DOHH2 (cell line): ENCODE results near the gene PACS2.

Experiments
- CTCF ChIP-seq: fragments of 200-600 bp; sonication (generic); IDR thresholded peaks from one replicate; pipeline ENCODE4 v1.5.1; 2014; ENCODE audit warnings: antibody characterized with exemption, mild to moderate bottlenecking, low read depth, low read length; ENCODE audit not compliant: poor library complexity, severe bottlenecking
- EZH2phosphoT487 ChIP-seq: fragments of 200-600 bp; sonication (generic); IDR thresholded peaks from 2 replicates; pipeline ENCODE4 v1.6.1; 2017; ENCODE audit warnings: borderline replicate concordance, mild to moderate bottlenecking, antibody characterized with exemption, low read length, moderate library complexity, mixed read lengths

DNA sequence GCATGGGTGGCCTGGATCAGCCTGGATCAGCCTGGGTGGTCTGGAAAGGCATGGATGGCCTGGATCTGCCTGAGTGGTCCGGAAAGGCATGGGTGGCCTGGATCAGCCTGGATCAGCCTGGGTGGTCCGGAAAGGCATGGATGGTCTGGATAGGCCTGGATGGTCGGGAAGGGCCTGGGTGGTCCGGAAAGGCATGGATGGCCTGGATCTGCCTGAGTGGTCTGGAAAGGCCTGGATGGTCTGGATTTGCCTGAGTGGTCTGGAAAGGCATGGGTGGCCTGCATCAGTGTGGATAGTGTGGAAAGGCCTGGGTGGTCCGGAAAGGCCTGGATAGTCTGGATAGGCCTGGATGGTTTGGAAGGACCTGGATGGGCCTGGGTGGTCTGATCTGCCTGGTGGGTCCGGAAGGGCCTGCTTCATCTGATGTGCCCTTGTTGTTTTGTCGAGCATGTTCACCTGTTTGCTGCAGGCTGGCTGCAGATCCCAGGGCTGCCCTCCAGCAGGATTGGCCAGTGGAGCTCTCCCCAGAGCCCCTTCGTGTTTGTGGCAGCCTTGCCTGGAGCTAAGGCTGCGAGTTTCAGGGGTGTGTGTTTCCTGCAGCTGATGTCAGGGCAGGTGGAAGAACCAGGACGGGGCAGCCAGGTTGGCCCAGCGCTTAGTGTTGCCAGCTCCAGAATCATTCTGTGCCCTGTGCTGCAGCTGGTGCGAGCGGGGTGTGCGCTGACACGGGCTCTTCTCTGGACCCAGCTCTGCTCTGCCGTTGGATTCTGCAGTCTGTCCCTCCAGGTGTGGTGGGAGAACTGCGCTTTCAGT is 64.5 kb downstream of the PACS2 start:
- TF ChIP-seq CTCF (no peak), EZH2phosphoT487 (no peak)
